Mesendoderm (in vitro differentiated cells): ENCODE data around the gene HIBCH.
"Not testable (repeated sequence)": the region's sequence is repeated elsewhere in the genome, so short reads cannot be mapped to it uniquely, and the experiment has no call there.

Experiments used
- DNase-seq: peaks from one replicate; pipeline ENCODE4 v3.0.0; 2013
- H2AK5ac ChIP-seq: 2 replicates; pipeline ENCODE4 v1.6.1; 2013; ENCODE audit warnings: low read length, inconsistent platforms
- H2BK120ac ChIP-seq: 2 replicates; pipeline ENCODE4 v1.6.1; 2013; ENCODE audit warnings: low read depth, mild to moderate bottlenecking, low read length, moderate library complexity, mixed read lengths
- H2BK15ac ChIP-seq: replicated peaks from 2 replicates; pipeline ENCODE4 v1.6.1; 2013; ENCODE audit warnings: low read depth, mild to moderate bottlenecking, moderate library complexity
- H2BK5ac ChIP-seq: 2 replicates; pipeline ENCODE4 v1.6.1; 2013; ENCODE audit warnings: low read length, inconsistent platforms
- H3K18ac ChIP-seq: 2 replicates; pipeline ENCODE4 v1.6.1; 2013; ENCODE audit warnings: mild to moderate bottlenecking, low read length, mixed read lengths
- H3K23ac ChIP-seq: one replicate; pipeline ENCODE4 v1.6.1; 2013; ENCODE audit warnings: low read length
- H3K27ac ChIP-seq: 2 replicates; pipeline ENCODE4 v1.5.1; 2013; ENCODE audit warnings: low read depth, mild to moderate bottlenecking, inconsistent platforms, low read length, moderate library complexity
- H3K27me3 ChIP-seq: 2 replicates; pipeline ENCODE4 v1.6.1; 2013; ENCODE audit warnings: low read length, control low read depth, mild to moderate bottlenecking, inconsistent platforms; ENCODE audit not compliant: insufficient read depth, poor library complexity
- H3K36me3 ChIP-seq: 2 replicates; pipeline ENCODE4 v1.6.1; 2013; ENCODE audit warnings: low read length, inconsistent platforms; ENCODE audit not compliant: control insufficient read depth, insufficient read depth
- H3K4ac ChIP-seq: one replicate; pipeline ENCODE4 v1.6.1; 2013; ENCODE audit warnings: low read depth, mild to moderate bottlenecking, low read length, moderate library complexity
- H3K4me1 ChIP-seq: 2 replicates; pipeline ENCODE4 v1.6.1; 2013; ENCODE audit warnings: low read depth, low read length, inconsistent platforms; ENCODE audit not compliant: control insufficient read depth
- H3K4me2 ChIP-seq: 2 replicates; pipeline ENCODE4 v1.6.1; 2013; ENCODE audit warnings: low read length
- H3K4me3 ChIP-seq: 2 replicates; pipeline ENCODE4 v1.5.1; 2013; ENCODE audit warnings: mild to moderate bottlenecking, low read length
- H3K56ac ChIP-seq: one replicate; pipeline ENCODE4 v1.6.1; 2013; ENCODE audit warnings: low read length
- H3K79me1 ChIP-seq: 2 replicates; pipeline ENCODE4 v1.6.1; 2013; ENCODE audit warnings: low read length, inconsistent platforms
- H3K79me2 ChIP-seq: 2 replicates; pipeline ENCODE4 v1.6.1; 2013; ENCODE audit warnings: mild to moderate bottlenecking, low read length; ENCODE audit not compliant: control insufficient read depth, insufficient read depth
- H3K9ac ChIP-seq: 2 replicates; pipeline ENCODE4 v1.6.1; 2013; ENCODE audit warnings: low read length, inconsistent platforms
- H4K5ac ChIP-seq: one replicate; pipeline ENCODE4 v1.6.1; 2013; ENCODE audit warnings: low read length
- H4K8ac ChIP-seq: one replicate; pipeline ENCODE4 v1.6.1; 2013; ENCODE audit warnings: low read depth, mild to moderate bottlenecking, control low read depth, low read length, moderate library complexity
- WGBS: extraction: QIAGEN DNeasy Blood & Tissue Kit; methylation state at CpG from one replicate; pipeline ENCODE4 v1.1.7; 2013; ENCODE audit warnings: low lambda C conversion rate, missing lambda C conversion rate; ENCODE audit not compliant: insufficient coverage; ENCODE audit errors: extremely low coverage; 5-methylcytosine and 5-hydroxymethylcytosine counted together

The HIBCH gene

GRCh38 chr2:190361572-190361971 lies 41.9 kb upstream of the HIBCH start:
- no CpG with 5 or more reads among the region's 2 CpGs for WGBS
- no peak overlapping the region for H3K18ac ChIP-seq
- DNase-seq, result no peak
- no peak overlapping the region for H2BK15ac ChIP-seq
- no peaks in the 10 kb centered on the region for H3K36me3 ChIP-seq
- no peak overlapping the region for H2AK5ac ChIP-seq
- H3K4me3 ChIP-seq, result no peak overlapping the region
- H2BK120ac ChIP-seq, result no peak overlapping the region
- H4K5ac ChIP-seq, result no peak overlapping the region
- no peak overlapping the region for H3K4me2 ChIP-seq
- no peaks in the 10 kb centered on the region for H3K4me1 ChIP-seq
- H4K8ac ChIP-seq, result no peak overlapping the region
- no peak overlapping the region for H3K23ac ChIP-seq
- H3K79me2 ChIP-seq, result no peaks in the 10 kb centered on the region
- no peak overlapping the region for H3K9ac ChIP-seq
- H3K27me3 ChIP-seq, result no peaks in the 10 kb centered on the region
- no peak overlapping the region for H3K4ac ChIP-seq
- H3K79me1 ChIP-seq, result no peaks in the 10 kb centered on the region
- H3K56ac ChIP-seq, result no peak overlapping the region
- no peak overlapping the region for H3K27ac ChIP-seq
- H2BK5ac ChIP-seq, result no peak overlapping the region

- no peaks in the 10 kb centered on the region for H3K4me1 ChIP-seq
- no peak overlapping the region for H3K18ac ChIP-seq
- H3K4me2 ChIP-seq, result no peak overlapping the region
- no peak overlapping the region for H2BK5ac ChIP-seq
- H3K27ac ChIP-seq, result no peak overlapping the region
- H3K79me1 ChIP-seq, result no peaks in the 10 kb centered on the region
- no peak overlapping the region for H3K4me3 ChIP-seq
- no peaks in the 10 kb centered on the region for H3K27me3 ChIP-seq
- H2BK15ac ChIP-seq, result no peak overlapping the region
- H3K9ac ChIP-seq, result no peak overlapping the region
- no CpG with 5 or more reads among the region's 3 CpGs for WGBS
- H3K4ac ChIP-seq, result no peak overlapping the region
- no peak overlapping the region for H3K23ac ChIP-seq
- no peak overlapping the region for H2BK120ac ChIP-seq
- H2AK5ac ChIP-seq, result no peak overlapping the region
- H3K36me3 ChIP-seq, result no peaks in the 10 kb centered on the region
- no peak overlapping the region for H3K56ac ChIP-seq
- H4K8ac ChIP-seq, result no peak overlapping the region
- no peak for DNase-seq
- H4K5ac ChIP-seq, result no peak overlapping the region
- H3K79me2 ChIP-seq, result no peaks in the 10 kb centered on the region
Measured at GRCh38 chr2:190360965-190361364, 41.3 kb upstream of the HIBCH start.

DNA sequence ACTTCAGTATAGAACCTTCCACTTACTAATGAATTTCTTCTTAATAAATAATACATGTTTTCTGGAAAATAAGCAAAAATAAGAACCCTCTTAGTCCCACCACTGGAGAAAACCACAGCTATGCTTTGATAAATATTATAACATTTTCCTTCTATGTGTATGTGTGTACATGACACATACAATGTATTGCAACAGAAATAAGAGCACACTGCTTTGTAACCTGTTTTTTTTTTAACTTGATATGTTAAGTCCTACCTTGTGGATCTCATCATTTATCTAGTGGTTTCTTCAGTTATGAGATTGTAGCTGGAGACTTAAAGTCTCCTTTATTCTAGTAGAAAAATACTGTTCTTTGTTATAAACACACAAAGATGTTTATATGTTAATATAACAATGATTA lies 40.9 kb upstream of the HIBCH start:
- Histone ChIP-seq H3K18ac (no peak overlapping the region), H3K79me2 (no peaks in the 10 kb centered on the region), H3K4ac (no peak overlapping the region), H3K56ac (no peak overlapping the region), H2BK120ac (no peak overlapping the region), H3K4me1 (no peaks in the 10 kb centered on the region), H3K79me1 (no peaks in the 10 kb centered on the region), H3K27ac (no peak overlapping the region), H2AK5ac (no peak overlapping the region), H4K8ac (no peak overlapping the region), H3K27me3 (no peaks in the 10 kb centered on the region), H3K4me3 (no peak overlapping the region), H4K5ac (no peak overlapping the region), H3K23ac (no peak overlapping the region), H2BK5ac (no peak overlapping the region), H3K36me3 (no peaks in the 10 kb centered on the region), H3K9ac (no peak overlapping the region), H3K4me2 (no peak overlapping the region), H2BK15ac (no peak overlapping the region)
- no peak for DNase-seq

DNA sequence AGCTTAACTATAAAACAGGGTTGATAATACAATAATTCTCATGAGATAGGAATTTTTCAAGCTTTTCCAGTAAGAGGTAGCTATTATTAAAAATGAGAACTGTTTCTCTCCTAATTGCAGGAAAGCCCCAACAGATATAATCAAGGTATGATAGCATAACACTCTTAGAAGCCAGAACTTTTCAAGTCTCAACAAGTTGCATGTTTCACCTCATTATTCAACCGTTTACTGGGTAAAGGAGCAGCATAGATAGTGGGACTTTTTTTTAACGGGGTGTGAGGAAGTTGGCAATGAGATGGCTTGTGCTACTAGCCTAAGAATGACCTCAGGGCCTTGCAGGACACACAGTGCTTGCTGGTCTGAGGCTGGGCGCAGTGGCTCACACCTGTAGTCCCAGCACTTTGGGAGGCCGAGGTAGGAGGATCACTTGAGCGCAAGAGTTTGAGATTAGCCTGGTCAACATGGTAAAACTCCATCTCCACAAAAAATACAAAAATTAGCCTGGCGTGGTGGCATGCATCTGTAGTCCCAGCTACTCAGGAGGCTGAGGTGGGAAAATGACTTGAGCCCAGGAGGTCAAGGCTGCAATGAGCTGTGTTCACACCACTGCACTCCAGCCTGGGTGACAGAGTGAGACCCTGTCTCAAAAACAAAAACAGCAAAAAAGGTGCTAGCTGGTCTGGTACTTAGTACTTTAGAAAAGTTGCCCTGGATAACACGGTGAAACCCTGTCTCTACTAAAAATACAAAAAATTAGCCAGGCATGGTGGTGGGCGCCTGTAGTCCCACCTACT lies 39.2 kb upstream of the HIBCH start:
- H3K18ac ChIP-seq, DNase-seq, H2AK5ac ChIP-seq, H3K79me1 ChIP-seq, H3K9ac ChIP-seq, H3K23ac ChIP-seq, H3K4me3 ChIP-seq, H3K4me2 ChIP-seq, H3K56ac ChIP-seq, H3K27me3 ChIP-seq, H3K36me3 ChIP-seq, H4K5ac ChIP-seq, H2BK5ac ChIP-seq, H3K27ac ChIP-seq, H3K79me2 ChIP-seq, H3K4ac ChIP-seq, H2BK15ac ChIP-seq, H3K4me1 ChIP-seq, H4K8ac ChIP-seq, H2BK120ac ChIP-seq: not testable (repeated sequence)
- no CpG with 5 or more reads among the region's 8 CpGs for WGBS

DNA sequence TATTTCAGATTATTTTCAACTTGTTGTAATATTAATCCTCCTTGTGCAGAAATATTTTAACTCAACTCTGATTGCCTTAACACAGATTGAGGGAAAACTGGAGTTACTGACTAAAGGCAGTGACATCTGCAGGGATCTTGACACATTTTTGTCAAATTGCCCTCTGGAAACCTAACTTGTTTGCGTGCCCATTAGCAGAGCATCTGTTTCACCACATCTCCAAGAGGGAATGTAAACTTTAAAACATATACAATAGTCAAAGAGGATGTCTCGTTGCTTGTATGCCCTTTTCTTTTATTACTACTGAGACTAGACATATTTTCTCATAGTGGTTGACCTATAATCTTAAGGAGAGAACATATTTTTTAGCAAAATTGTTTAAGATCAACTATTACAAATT lies 38.0 kb upstream of the HIBCH start:
- Histone ChIP-seq H3K4me1 (no peaks in the 10 kb centered on the region), H3K23ac (no peak overlapping the region), H3K4ac (no peak overlapping the region), H3K56ac (no peak overlapping the region), H3K79me1 (no peaks in the 10 kb centered on the region), H2BK5ac (no peak overlapping the region), H3K18ac (no peak overlapping the region), H3K79me2 (no peaks in the 10 kb centered on the region), H2BK120ac (no peak overlapping the region), H3K27me3 (no peaks in the 10 kb centered on the region), H3K4me2 (no peak overlapping the region), H3K27ac (no peak overlapping the region), H3K9ac (no peak overlapping the region), H2AK5ac (no peak overlapping the region), H3K36me3 (no peaks in the 10 kb centered on the region), H4K5ac (no peak overlapping the region), H3K4me3 (no peak overlapping the region), H2BK15ac (no peak overlapping the region), H4K8ac (no peak overlapping the region)
- WGBS, result no CpG with 5 or more reads among the region's 2 CpGs
- no peak for DNase-seq
